Kidney (tissue), 14 donors: Measurements from ENCODE around the gene LUZP2. TPM values are rescaled to one million over a fixed set of nuclear protein-coding genes. Genes with fewer than 3 reads are reported as not detected.

ENCODE experiments used
- DNase-seq, 5 donors: peaks; one replicate each; pipeline ENCODE4 v3.0.0-alpha.2; 2013 to 2020
- FAIRE-seq: peaks from 2 replicates; lab custom pipeline; 2012; peaks lifted over from hg19 to GRCh38; lab: Jason Lieb, UNC
- H3K27ac ChIP-seq, 2 donors: one replicate each; pipeline ENCODE4 v1.7.0; 2013; ENCODE audit warnings: low read depth in 2 of 2, low read length in 2 of 2, inconsistent platforms in 1 of 2
- H3K27me3 ChIP-seq: one replicate; pipeline ENCODE4 v1.7.1; 2013; ENCODE audit warnings: low read length, inconsistent platforms; ENCODE audit not compliant: control insufficient read depth, insufficient read depth
- H3K36me3 ChIP-seq, 3 donors: one replicate each; pipeline versions ENCODE4 v1.7.0 to v1.7.1; 2013; ENCODE audit warnings: low read length in 3 of 3, control low read depth in 1 of 3, inconsistent platforms in 1 of 3; ENCODE audit not compliant: insufficient read depth in 3 of 3, control insufficient read depth in 2 of 3
- H3K4me1 ChIP-seq, 3 donors: one replicate each; pipeline versions ENCODE4 v1.7.0 to v1.7.1; 2013; ENCODE audit warnings: low read length in 3 of 3, inconsistent platforms in 1 of 3, low read depth in 1 of 3; ENCODE audit not compliant: control insufficient read depth in 2 of 3, insufficient read depth in 2 of 3
- H3K4me3 ChIP-seq, 3 donors: one replicate each; pipeline versions ENCODE4 v1.7.0 to v1.8.1; 2013; ENCODE audit warnings: low read length in 3 of 3, control low read depth in 1 of 3, inconsistent platforms in 1 of 3
- H3K9ac ChIP-seq, 3 donors: one replicate each; pipeline versions ENCODE4 v1.7.0 to v1.7.1; 2013; ENCODE audit warnings: low read length in 3 of 3, control low read depth in 1 of 3, inconsistent platforms in 1 of 3
- H3K9me3 ChIP-seq, 3 donors: one replicate each; pipeline versions ENCODE4 v1.7.0 to v1.7.1; 2013; ENCODE audit warnings: low read length in 3 of 3, control low read depth in 1 of 3, inconsistent platforms in 1 of 3; ENCODE audit not compliant: control insufficient read depth in 2 of 3, insufficient read depth in 1 of 3
- intact Hi-C: fragments of 100-400 bp; cut with DNase I; formaldehyde crosslinking; loops from one replicate; pipeline ENCODE4 v1.11.1; 2022
- polyA plus RNA-seq: library from polyadenylated mRNA; stranded (reverse); fragments of 350-450 nt; fragmentation: Illumina TruSeq; extraction: RNeasy Lipid Tissue Mini Kit (QIAGEN cat#74804); gene quantifications from one replicate; pipeline ENCODE4 v1.2.3, GENCODE V29; 2014; ENCODE audit warnings: low read depth, low replicate concordance; ENCODE audit not compliant: insufficient read depth
- total RNA-seq: library from RNA; stranded (reverse); fragmentation: NEBNext Ultra II Directional; extraction: Animal tissue kit (Norgen Biotek cat#: 25700); gene quantifications from one replicate; pipeline ENCODE4 v1.2.1, GENCODE V29; 2021
- TF ChIP-seq, protein P1 (sequence below): IDR thresholded peaks from 3 replicates; pipeline ENCODE4 v1.5.1; 2012; ENCODE audit warnings: mild to moderate bottlenecking, moderate library complexity, borderline replicate concordance; ENCODE audit not compliant: insufficient read depth; ENCODE audit errors: extremely low read depth
- donor health status: control.
- donor health status: control.
- donor health status: control.
- donor health status: control.
- donor health status: control.
- donor health status: DM: yes; HTN: yes; CAD: no.
- donor health status: Normal renal cell carcinoma (clear cell type).

Gene LUZP2
- total and polyA plus RNA-seq, 2 donors from 2014 or later, result 0.19 TPM; not detected in 1

DNA sequence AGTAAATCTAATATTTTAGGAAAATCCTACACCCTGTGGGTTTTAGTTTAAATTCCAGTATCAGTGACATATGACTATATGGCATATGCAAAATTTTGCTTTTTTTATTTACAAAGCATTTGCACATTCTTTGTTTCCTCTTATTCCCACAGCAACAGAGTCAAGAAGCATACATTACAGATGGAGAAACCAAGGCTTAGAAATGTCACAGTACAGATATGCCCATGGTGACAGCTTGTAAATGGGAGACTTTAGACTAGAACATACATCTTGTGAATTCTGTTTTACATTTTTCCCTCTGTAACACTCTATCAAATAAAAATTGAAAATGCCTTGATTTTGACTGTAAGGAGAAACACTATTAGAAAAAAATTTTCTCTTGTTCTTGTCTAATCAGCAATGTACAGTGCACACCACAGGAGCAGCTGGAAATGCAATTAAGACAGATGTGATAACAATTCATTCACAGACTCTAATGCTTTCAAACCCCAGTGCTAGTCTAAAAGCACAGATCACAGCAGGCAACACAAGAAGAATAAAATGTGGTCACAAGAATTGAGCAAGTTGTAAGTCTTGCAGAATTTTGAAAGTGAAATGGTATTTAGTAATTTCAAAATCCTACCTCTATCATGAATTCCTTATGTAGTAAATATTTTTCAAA lies 375.9 kb downstream of the LUZP2 start:
- Histone ChIP-seq H3K9ac (no peak overlapping the region), H3K27me3 (no peaks in the 10 kb centered on the region), H3K4me1 (no peaks in the 10 kb centered on the region), H3K9me3 (no peaks in the 10 kb centered on the region), H3K27ac (no peak overlapping the region), H3K36me3 (no peaks in the 10 kb centered on the region), H3K4me3 (no peak overlapping the region)
- DNase-seq, result peak in 1 of 5 donors; percentile 5
- TF ChIP-seq, protein P1, sequence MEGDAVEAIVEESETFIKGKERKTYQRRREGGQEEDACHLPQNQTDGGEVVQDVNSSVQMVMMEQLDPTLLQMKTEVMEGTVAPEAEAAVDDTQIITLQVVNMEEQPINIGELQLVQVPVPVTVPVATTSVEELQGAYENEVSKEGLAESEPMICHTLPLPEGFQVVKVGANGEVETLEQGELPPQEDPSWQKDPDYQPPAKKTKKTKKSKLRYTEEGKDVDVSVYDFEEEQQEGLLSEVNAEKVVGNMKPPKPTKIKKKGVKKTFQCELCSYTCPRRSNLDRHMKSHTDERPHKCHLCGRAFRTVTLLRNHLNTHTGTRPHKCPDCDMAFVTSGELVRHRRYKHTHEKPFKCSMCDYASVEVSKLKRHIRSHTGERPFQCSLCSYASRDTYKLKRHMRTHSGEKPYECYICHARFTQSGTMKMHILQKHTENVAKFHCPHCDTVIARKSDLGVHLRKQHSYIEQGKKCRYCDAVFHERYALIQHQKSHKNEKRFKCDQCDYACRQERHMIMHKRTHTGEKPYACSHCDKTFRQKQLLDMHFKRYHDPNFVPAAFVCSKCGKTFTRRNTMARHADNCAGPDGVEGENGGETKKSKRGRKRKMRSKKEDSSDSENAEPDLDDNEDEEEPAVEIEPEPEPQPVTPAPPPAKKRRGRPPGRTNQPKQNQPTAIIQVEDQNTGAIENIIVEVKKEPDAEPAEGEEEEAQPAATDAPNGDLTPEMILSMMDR, result no peak
- FAIRE-seq, result no peak
- intact Hi-C loops, result no loop called here

- FAIRE-seq (no peak), DNase-seq (no peak)
- Histone ChIP-seq H3K4me3 (no peak overlapping the region), H3K9me3 (no peaks in the 10 kb centered on the region), H3K36me3 (no peaks in the 10 kb centered on the region), H3K27ac (no peak overlapping the region), H3K27me3 (no peaks in the 10 kb centered on the region), H3K4me1 (no peaks in the 10 kb centered on the region), H3K9ac (no peak overlapping the region)
- TF ChIP-seq, protein P1, result no peak
- intact Hi-C loops, result no loop called here
These were observed 384.1 kb downstream of the LUZP2 start for GRCh38 chr11:24880962-24881361.

GRCh38 chr11:24885580-24886173 lies 388.8 kb downstream of the LUZP2 start:
- Histone ChIP-seq H3K27me3 (no peaks in the 10 kb centered on the region), H3K4me1 (no peaks in the 10 kb centered on the region), H3K9me3 (no peaks in the 10 kb centered on the region), H3K4me3 (no peak overlapping the region), H3K36me3 (no peaks in the 10 kb centered on the region), H3K27ac (no peak overlapping the region), H3K9ac (no peak overlapping the region)
- intact Hi-C loops, result no loop called here
- FAIRE-seq (no peak), DNase-seq (no peak)
- TF ChIP-seq, protein P1, result no peak
